HUES6 (cell line): ENCODE measurements around the gene TTLL8.

Source experiments
- H3K27ac ChIP-seq: 2 replicates; pipeline ENCODE4 v1.7.0; 2013; ENCODE audit warnings: low read depth, mild to moderate bottlenecking, low read length, inconsistent platforms
- H3K27me3 ChIP-seq: 2 replicates; pipeline ENCODE4 v1.6.1; 2013; ENCODE audit warnings: low read length; ENCODE audit not compliant: control insufficient read depth, insufficient read depth
- H3K36me3 ChIP-seq: 2 replicates; pipeline ENCODE4 v1.6.1; 2013; ENCODE audit warnings: low read length; ENCODE audit not compliant: control insufficient read depth, insufficient read depth
- H3K4me1 ChIP-seq: 2 replicates; pipeline ENCODE4 v1.6.1; 2013; ENCODE audit warnings: low read length; ENCODE audit not compliant: control insufficient read depth, insufficient read depth
- H3K4me3 ChIP-seq: 2 replicates; pipeline ENCODE4 v1.5.1; 2013; ENCODE audit warnings: low read depth, low read length
- H3K9ac ChIP-seq: one replicate; pipeline ENCODE4 v1.6.1; 2013; ENCODE audit warnings: mild to moderate bottlenecking, low read length
- H3K9me3 ChIP-seq: 2 replicates; pipeline ENCODE4 v1.6.1; 2013; ENCODE audit warnings: low read depth, low read length; ENCODE audit not compliant: control insufficient read depth, insufficient read depth

TTLL8 gene

GRCh38 chr22:50072714-50073538 is 14.8 kb upstream of the TTLL8 start:
- Histone ChIP-seq H3K9me3 (no peaks in the 10 kb centered on the region), H3K4me1 (no peaks in the 10 kb centered on the region), H3K4me3 (no peak overlapping the region), H3K27ac (no peak overlapping the region), H3K36me3 (no peaks in the 10 kb centered on the region), H3K9ac (no peak overlapping the region), H3K27me3 (no peaks in the 10 kb centered on the region)

GRCh38 chr22:50072167-50072555 is 14.1 kb upstream of the TTLL8 start:
- H3K4me3 ChIP-seq: no peak overlapping the region

GRCh38 chr22:50071432-50072166 is 13.5 kb upstream of the TTLL8 start:
- H3K9me3 ChIP-seq: no peaks in the 10 kb centered on the region
- H3K9ac ChIP-seq: no peak overlapping the region
- H3K4me1 ChIP-seq: no peaks in the 10 kb centered on the region
- H3K27ac ChIP-seq: no peak overlapping the region
- no peaks in the 10 kb centered on the region for H3K27me3 ChIP-seq
- no peaks in the 10 kb centered on the region for H3K36me3 ChIP-seq
- H3K4me3 ChIP-seq: no peak overlapping the region

More at GRCh38 chr22:50072167-50072555, 14.1 kb upstream of the TTLL8 start:
- Histone ChIP-seq H3K9me3 (no peaks in the 10 kb centered on the region), H3K27ac (no peak overlapping the region), H3K36me3 (no peaks in the 10 kb centered on the region), H3K4me1 (no peaks in the 10 kb centered on the region), H3K27me3 (no peaks in the 10 kb centered on the region), H3K9ac (no peak overlapping the region)

GRCh38 chr22:50070366-50070765 is 12.3 kb upstream of the TTLL8 start:
- Histone ChIP-seq H3K4me3 (no peak overlapping the region), H3K27ac (no peak overlapping the region), H3K4me1 (no peaks in the 10 kb centered on the region), H3K9ac (no peak overlapping the region), H3K36me3 (no peaks in the 10 kb centered on the region), H3K27me3 (no peaks in the 10 kb centered on the region), H3K9me3 (no peaks in the 10 kb centered on the region)

- H3K9me3 ChIP-seq: no peaks in the 10 kb centered on the region
These were observed 10.0 kb upstream of the TTLL8 start for GRCh38 chr22:50068096-50068495.

GRCh38 chr22:50067244-50067643 is 9.1 kb upstream of the TTLL8 start:
- H3K4me1 ChIP-seq: no peaks in the 10 kb centered on the region
- no peaks in the 10 kb centered on the region for H3K36me3 ChIP-seq
- no peaks in the 10 kb centered on the region for H3K9me3 ChIP-seq
- H3K27ac ChIP-seq: no peak overlapping the region
- H3K27me3 ChIP-seq: no peaks in the 10 kb centered on the region
- no peak overlapping the region for H3K9ac ChIP-seq
- H3K4me3 ChIP-seq: no peak overlapping the region

More at GRCh38 chr22:50068096-50068495, 10.0 kb upstream of the TTLL8 start:
- Histone ChIP-seq H3K9ac (no peak overlapping the region), H3K4me3 (no peak overlapping the region), H3K36me3 (no peaks in the 10 kb centered on the region), H3K4me1 (no peaks in the 10 kb centered on the region), H3K27ac (no peak overlapping the region), H3K27me3 (no peaks in the 10 kb centered on the region)

GRCh38 chr22:50064453-50064852 is 6.4 kb upstream of the TTLL8 start:
- Histone ChIP-seq H3K4me1 (no peaks in the 10 kb centered on the region; the same call in 1 of the 2 replicates), H3K9ac (no peak overlapping the region), H3K36me3 (no peaks in the 10 kb centered on the region), H3K27me3 (no peaks in the 10 kb centered on the region), H3K9me3 (no peaks in the 10 kb centered on the region), H3K27ac (no peak overlapping the region), H3K4me3 (no peak overlapping the region)

- Histone ChIP-seq H3K4me1 (no peaks in the 10 kb centered on the region; the same call in 1 of the 2 replicates), H3K9me3 (no peaks in the 10 kb centered on the region), H3K27me3 (peaks cover 1% of the 10 kb centered on the region), H3K4me3 (no peak overlapping the region), H3K36me3 (no peaks in the 10 kb centered on the region), H3K27ac (no peak overlapping the region), H3K9ac (no peak overlapping the region)
These were observed 5.7 kb upstream of the TTLL8 start for GRCh38 chr22:50063589-50064393.

- Histone ChIP-seq H3K9me3 (no peaks in the 10 kb centered on the region), H3K27ac (no peak overlapping the region), H3K9ac (no peak overlapping the region), H3K27me3 (peaks cover 12% of the 10 kb centered on the region), H3K4me3 (no peak overlapping the region), H3K36me3 (no peaks in the 10 kb centered on the region), H3K4me1 (no peaks in the 10 kb centered on the region; the same call in 1 of the 2 replicates)
These were observed 4.5 kb upstream of the TTLL8 start for GRCh38 chr22:50062509-50063135.

GRCh38 chr22:50061824-50062355 is 3.8 kb upstream of the TTLL8 start:
- Histone ChIP-seq H3K4me1 (no peaks in the 10 kb centered on the region; the same call in 1 of the 2 replicates), H3K9me3 (no peaks in the 10 kb centered on the region), H3K27ac (no peak overlapping the region), H3K9ac (no peak overlapping the region), H3K27me3 (peaks cover 15% of the 10 kb centered on the region), H3K4me3 (no peak overlapping the region), H3K36me3 (no peaks in the 10 kb centered on the region)
